HG03521 (cell line): ENCODE measurements around the gene SORL1.

Experiments
- ATAC-seq: cut with Tn5 transposase; IDR thresholded peaks from one replicate; pipeline ENCODE4 v1.9.1; 2021; ENCODE audit warnings: mild to moderate bottlenecking, moderate library complexity; ENCODE audit not compliant: unreplicated experiment

Gene SORL1

DNA sequence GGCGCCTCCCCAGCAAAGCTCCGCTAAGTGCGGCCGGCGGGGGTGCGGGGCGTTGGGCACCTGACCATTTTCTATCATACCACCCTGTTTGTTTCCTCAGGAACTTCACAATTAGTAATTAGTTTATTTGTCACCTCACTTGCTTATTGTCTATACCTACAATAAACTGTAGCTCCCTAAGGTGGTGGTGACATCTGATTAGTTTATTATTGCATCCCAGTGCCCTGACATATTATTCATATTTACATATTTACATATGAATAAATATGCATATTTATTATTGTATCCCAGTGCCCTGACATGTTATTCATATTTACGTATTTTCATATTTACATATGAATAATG, 24.7 kb upstream of the SORL1 start:
- no peak for ATAC-seq

DNA sequence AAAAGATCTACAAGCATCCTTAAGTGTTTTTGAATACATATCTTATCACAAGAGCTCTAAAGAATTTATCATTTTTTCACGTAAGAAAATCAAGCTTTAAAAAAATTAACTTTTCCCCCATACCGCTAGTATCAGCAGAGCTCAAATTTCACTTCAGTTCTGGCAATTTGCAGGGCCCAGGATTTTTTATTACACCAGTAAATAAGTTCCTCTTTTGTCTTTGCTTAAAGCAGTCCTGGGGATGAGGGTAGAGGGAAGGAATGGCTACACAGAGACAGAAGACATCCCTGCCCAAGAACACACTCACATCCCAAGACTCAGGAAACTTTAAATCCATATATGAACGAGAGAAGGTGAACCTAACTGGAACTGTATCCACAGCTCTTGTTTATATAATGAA, 22.6 kb upstream of the SORL1 start:
- no peak for ATAC-seq

DNA sequence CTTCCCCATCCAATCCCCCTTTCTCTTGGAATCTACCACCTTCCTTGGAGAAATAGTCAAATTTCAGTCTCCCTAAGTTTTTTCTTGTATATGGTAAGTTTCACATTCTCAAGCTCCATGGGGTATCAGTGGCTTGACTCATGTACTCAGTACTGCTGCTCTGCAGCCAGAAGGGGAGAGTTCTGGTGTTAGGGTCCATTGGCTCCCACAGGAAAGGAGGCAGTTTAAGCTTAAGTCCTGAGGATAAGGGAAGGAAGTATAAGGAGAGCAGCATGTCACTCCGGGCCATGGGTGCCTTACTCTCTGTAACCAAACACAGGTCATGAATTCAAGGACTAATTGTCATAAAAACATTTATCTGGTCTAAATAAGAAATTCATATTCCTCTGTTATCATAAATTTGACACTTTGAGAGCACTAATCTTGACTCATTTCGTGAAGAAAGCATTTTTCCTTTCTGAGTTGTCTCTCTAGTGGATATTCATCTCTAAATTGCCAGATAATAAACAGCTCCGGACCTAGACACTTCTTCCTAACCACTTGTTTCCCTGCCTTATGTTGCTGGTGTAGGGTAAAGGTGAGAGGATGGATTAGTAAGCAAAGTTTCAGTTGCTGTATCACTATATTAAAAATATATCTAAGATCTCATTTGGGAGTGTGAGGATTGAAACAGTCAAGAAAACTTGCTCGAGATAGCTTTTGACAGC, 20.1 kb upstream of the SORL1 start:
- ATAC-seq: no peak

DNA sequence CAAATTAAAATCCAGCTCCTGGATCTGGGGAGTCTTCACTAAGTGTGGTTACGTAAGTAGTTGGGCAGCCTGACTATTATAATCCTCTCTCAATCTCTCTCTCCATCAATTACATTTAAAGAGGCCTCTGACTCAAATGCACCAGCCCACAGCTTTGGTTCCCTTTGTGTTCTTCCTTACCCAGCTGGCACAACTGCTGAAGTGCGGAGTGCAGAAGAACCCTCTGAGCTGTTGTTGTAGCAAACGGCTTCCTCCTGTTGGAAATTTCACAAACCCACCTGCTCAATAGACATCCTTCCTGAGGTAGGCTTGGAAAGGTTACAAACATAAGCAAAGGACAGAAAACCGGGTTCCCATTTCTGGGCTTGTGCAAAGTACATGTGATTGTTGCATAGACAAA, 17.0 kb upstream of the SORL1 start:
- ATAC-seq: no peak

DNA sequence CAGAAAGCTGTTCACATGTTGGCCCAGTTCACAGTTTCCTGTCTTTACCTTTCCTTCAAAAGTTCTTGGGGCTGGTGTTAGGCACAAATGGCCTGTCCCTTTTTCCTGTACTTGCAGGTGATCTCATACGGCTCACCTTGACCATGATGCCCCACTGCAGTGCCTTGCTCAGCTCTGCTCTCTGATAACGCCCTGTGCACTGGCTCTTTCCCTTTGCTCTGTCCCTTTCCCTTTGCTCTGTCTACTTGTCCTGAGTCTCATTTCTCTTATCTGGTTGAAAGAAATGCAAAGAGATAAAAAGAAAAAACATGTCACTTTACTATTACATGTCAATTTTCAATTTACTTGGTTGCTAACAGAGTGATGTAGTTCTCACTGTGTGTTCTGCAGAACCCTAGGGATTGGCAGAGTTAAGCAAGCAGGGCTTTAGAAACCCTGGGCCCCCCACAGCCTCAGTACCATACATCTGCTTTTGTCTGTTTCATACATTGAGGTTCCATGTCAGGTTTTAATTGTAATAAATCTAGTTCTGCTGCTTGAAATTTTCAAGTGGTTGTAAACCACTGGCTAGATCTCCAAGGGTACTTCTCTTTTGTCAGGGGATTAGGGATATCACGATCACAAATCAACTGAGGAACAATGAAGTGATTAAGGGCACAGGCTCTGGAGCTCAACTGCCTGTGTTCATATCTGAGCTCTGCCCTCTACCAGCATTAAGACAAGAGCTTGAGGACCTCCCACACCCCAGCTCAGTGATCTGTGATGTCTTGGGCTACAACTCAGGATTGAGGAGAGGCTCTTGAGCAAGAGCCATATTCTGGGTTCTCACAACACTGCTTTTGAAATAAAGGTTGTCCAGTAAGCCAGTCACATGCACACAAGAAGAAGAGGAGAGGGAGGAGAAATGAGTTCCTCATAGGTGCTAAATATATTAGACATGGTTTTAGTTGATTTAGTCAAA, 16.3 kb upstream of the SORL1 start:
- ATAC-seq: no peak

DNA sequence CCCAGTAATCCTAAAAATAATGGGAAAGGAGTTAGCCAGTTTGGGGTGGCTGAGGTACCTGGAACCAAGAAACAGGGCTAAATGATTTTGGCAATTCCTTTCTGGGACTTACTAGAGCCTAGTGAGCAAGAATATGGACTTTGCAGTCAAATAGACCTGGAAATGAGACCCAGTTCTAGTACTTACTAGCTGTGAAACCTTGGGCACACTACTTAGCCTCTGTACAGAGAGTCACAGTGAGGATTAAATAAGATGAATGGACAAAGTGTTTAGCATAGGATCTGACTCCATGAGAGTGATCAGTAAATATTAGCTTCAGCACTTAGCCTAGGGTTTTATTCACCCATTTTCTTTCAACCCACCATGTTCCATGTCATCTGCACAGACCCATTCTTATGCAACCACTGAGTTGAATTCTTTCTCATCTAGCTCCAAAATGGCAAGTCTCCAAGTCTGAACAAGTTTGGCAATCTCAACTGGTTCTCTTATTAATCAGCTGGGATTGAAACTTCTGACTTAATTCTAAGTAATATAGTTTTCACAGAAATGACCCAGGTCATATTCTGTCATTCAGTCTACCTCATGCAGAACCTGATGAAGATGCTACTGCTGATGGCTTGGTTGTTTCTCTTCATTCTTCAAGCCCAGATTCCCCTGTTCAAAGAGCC, 15.0 kb upstream of the SORL1 start:
- no peak for ATAC-seq

DNA sequence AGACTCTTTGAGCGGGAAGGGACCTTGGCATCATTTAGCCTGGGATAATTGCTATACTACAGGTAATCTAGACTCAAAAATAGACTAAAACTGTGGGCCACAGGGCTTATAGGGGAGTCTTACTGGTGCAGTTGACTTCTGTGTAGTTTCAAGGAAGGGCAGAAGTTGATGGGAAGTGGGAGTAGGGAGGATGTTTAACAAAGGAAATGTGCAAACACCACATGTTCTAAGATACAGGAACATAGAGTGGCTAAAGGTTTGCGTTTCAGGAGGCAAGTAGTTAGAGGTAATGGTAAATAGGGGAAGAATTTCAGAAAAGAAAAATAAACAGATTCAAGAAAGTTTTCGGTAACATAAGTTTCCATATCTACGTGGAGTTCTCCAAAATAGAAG, 14.4 kb upstream of the SORL1 start:
- no peak for ATAC-seq

DNA sequence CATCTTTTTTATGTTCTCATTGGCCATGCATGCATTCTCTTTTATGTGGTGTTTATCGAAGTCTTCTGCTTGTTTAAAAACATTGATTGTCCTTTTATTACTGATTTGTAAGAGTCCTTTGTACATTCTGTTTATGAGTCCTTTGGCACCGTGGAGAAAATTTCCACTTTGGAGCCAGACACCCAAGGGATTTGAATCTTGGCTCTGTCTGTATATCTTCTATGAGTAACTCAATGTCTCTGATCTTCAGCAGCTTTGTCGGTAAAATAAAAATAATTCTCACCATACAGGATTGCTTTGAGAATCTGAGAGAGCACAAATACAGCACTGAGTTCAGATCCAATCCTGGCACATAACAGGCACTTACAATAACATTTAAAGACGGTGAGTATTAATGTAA, 12.8 kb upstream of the SORL1 start:
- no peak for ATAC-seq

DNA sequence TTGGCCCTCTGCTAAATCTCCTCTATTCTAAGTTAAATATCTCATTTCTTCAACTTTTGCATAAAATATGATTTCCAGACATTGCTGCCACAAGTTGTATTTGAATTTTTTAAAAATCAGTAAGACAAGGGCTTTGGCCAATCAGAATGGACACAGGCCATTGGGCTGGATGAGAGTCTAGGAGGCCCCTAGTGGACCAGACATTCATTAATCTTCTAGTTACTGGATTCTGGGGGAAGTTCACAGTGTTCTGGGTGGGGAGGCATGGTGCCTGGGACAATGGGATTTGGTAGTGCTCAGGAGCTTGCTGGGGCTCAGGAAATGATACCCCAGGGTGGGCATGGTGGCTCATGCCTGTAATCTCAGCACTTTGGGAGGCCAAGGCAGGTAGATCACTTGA, 12.4 kb upstream of the SORL1 start:
- ATAC-seq: no peak

DNA sequence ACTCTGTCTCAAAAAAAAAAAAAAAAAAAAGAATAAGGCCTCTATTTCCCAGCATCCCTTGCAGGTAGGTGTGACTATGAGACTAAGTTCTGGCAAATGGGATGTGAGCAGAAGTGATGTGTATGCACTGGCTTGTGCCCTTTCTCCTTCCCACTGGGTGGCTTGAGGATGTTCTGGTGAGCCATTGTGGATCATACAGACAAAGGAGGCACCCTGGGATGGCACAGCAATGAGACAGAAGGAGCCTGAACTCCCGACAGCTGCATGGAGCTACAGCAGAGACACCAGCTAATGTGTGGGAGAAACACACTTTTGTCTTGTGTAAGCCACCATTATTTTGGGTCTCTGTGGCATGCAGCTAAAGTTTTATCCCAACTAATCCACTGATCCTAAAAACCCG, 10.6 kb upstream of the SORL1 start:
- ATAC-seq: no peak

DNA sequence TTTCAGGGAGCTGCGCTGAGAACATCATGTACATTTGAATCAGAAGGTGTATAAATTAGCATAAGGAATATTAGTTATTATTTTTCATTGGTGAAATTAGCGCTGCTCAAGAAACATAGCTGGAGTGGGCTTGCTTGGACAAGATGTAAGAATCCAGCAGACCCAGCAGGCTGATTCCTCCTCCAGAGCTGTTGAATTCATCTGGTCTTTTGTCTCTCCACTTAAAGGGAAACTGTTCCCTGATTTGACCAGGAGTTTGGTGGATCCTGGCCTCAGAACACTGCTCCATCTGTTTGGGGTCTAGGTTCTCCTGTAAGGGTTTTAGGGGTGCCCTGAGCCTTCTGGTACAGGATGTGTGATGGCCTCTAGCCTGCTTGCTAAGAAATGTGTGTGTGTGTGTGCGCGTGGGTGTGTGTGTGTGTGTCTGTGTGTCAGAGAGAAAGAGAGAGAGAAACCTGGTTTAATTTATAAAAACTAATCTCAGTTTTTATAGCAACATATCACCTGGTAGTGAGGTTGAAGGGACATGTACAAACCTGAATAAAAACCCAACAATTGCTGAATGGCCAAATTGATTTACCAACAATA, 8.3 kb upstream of the SORL1 start:
- no peak for ATAC-seq

DNA sequence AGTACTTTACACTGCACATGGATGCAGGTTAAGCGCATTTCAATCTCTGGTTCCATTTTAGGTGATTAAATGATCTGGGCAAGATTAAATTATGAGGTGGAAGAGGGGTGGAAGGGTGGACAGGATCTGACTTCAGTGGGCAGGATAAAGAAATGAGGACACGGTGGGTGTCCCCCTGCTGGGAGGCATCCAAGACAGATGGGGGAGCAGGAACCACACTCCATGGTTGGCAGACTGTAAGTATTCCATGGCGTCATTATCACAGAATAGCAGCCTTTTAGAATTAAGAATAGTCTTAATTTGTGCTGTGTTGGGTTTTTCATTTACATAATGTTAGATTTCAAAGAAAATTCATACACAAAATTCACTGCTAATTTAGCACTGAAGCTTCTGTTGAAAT, 7.6 kb upstream of the SORL1 start:
- ATAC-seq: no peak

DNA sequence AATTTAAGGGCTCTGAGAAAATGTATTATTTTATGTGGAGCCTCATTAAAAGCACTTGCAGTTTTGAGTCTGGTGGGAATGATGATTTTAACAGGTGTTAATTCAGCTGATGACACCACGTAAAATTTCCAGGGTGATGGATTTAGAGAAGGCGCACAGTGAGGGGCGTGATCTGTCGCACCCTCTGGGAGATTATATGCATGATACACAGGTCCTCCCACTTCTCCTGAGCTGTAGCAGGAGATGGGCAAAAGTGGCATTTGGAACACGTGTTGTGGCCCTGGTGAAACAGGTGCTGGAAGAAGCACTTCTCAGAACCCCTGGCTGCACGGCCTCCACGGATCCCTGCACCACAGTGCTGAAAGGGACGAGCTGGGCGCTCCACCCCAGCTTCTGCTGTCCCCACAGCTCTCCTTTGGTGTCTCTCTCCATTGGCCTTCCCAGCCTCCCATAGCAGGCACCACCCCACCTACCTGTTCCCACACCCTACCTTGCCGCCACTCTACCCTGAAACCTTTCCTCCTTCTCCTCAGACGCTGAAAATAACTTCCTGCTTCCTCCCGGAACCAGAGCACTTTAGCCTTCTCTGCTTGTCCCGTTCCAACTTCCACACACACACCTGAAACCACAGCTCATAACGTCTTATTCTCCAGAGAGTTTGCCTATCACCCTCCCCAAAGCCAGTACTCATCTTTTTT, 6.9 kb upstream of the SORL1 start:
- no peak for ATAC-seq

DNA sequence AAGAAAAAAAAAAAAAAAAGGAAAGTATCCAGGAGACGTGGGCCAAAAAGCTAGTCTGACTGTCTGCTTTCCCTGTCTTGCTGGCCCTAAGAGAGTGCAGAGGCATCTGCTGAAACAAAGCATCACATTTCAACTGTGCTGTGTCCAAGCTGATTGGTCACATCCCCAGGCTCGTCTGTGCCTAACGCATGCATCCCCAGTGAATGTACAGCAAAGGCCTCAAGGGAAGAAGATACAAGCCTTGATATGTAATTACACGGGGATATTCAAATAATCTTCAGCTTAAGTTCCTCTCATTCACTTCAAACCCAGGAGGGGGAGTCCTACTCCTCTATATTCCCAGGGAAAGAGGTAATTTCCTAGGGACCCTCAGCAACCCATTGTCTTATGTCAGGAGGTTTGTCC, 5.4 kb upstream of the SORL1 start:
- ATAC-seq: no peak

DNA sequence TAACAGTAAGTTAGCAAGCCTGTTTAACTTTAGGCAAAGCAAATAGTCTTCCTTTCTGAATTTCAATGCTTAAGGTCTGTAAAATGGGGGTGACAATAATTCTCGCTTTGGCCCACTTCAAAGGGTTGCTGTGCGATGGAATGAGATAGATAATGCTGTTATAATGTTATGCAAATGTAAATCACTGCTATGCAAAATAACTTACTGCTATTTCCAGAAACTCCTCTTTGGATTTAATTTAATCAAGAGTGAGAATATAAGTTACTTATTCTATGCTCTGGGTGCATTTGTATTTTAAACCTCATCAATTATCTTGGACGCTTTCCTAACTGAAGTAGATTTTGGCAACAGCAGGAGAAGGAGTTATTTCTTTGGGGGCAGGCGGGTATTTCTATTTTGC, 4.1 kb upstream of the SORL1 start:
- no peak for ATAC-seq

DNA sequence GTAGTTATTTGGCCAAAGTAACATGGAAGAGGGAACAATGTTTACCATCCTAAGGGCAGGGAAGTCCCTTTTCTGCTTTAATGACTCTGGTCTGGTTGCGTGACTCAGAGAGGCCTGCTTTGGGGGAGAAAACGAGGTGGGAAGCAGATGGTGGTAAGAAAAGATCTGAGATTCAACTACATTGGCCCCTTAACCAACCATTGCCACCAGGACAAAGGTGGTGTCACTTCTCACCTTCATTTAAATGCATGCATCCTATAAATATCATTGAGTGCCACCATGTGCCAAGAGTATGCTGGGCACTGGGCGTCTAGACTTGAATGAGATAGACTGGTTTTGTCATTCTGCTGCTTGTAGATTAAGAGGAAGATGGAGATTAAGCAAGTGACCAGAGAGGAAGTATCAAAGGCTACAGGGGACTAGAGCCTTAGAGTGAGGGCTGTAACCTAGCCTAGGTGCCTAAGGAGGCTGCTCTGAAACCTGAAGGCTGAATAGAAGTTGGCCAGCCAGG, 3.6 kb upstream of the SORL1 start:
- ATAC-seq: no peak

DNA sequence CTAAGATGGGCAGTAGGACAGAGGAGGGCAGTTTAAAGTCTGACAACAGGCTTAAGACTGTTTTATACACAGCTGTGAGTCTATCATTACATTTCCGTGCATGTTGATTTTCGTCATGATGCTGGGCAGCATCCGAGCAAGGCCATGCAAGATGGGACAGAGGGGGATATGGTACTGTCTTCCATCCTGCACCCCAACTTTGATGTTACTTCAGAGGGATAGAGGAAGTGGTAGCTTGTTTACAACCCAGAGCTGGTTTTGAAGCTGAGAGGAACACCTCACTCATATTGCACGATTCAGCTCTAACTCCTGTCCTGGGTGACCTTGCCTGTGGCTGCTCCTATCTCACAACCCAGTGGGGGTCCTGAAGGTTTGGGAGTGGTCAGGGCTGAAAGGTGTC, 3.0 kb upstream of the SORL1 start:
- no peak for ATAC-seq

DNA sequence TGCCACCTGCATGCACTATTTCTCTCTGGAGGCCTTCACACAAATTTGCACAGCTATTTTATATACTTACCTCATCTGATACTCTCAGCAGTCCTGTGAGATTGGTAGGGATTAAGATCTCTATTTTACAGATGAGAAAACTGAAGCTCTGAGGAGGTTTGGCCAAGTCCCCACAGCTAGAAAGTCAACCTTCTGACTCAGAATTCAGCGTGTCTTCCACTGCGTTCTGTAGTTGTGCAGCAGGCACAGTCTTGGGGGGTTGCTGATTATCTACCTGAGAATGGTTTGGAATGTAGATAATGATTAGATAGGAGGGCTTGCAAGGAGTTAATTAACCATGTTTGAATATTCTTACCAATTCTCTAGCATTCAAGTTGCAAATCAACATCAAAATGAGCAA, 2.5 kb upstream of the SORL1 start:
- ATAC-seq: no peak

DNA sequence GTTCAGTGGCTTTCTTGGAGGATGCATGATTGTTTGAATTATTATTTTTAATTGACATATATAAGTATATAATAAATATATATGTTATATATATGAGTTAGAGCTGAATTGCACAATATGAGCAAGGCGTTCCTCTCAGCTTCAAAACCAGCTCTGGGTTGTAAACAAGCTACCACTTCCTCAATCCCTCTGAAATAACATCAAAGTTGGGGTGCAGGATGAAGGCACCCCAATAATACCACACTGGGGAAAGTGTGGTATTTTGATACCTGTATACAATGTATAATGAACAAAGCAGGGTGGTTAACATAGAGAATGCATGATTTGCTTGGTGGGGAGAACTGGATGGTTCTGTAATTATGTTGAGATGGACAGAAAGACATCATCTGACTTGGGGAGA, 1.7 kb upstream of the SORL1 start:
- ATAC-seq: no peak

DNA sequence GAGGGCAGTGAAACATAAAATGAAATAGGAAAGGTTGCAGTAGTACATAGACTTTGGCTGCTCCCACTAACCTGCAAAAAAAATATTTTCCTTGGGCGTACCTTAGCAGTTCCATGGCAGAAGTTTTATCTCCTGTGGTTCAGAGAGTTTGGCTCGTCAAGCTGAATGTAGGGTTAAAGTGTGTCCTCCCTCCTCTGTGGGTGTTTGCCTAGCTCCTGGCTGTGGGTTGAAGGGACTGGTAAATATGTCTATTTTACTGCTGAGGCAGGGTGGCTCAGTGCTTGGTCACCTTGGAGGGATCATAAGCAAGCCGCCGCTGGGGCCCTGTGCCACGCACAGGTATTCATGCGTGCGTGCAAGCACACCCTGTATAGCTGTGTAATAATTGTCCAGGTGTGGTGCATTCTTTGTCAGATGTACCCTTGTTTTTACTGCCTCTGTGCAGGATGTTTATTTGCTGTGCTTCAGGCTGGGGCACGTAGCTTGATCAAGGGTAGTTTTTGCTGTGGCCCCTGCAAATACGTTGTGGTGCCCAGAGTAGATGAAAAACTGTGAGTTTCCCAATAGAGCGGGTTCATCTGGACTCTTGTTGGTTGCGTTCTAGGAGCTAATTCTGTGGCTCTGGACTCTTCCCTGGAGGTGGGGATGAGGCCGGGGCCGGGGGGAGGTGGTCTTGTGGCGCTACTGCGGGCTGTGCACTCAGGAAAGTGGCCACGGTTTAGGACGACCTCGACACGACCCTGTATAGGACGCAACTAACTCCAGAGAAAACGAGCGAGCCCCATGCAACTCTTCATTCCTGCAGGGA, 732 bp upstream of the SORL1 start:
- peak; percentile 11 for ATAC-seq
